ENCODE data around the gene EHMT1. TPM values are rescaled to one million over a fixed set of nuclear protein-coding genes. Genes with fewer than 3 reads are reported as not detected.
A peak's percentile ranks its signal among the peaks of the same experiment; 100 is the strongest.

EHMT1 gene
- total RNA-seq, 2 experiments from 2014 or later = 65.9 to 66.3 TPM

DNA sequence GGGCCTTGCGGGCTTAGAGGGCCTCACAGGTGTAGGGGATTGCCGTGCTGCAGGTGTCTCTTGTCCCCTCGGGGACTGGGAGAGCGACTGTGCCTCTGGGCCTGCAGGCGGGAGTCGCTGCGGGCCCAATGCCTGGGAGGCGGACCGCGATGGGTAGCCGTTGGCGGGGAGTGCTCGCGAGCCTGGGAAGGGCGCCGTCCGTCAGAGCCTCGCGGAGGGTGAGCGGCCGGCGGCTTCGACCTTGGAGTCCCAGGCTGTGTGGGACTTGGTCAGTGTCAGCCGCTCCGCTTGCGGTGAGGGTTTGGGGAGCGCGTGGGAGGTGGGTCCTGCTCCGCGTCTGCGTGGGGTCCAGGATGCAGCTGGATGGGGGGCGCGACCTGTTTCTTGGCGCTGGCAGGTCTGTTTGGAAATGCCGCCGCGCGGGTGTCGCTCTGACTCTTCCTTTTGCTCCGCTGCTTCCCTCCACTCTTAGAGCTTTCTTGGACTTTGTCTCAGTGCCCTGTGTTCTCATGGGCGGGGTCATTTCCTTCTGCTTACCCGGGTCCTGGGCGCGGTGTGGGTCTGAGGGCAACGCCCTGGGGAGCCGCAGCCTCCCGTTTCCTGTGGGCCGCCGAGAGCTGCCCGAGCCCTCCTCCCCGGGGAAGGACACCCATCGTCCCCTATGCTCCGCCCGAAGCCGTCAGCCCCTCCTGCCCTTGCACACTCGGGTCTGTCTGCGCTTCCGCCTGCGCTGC, 169.9 kb downstream of the EHMT1 start:
- peaks cover 5% of the 10 kb centered on the region for H3K36me3 Mint-ChIP-seq
- DNase-seq = no peak
- no peak overlapping the region for H3K27ac Mint-ChIP-seq
- no peaks in the 10 kb centered on the region for H3K9me3 Mint-ChIP-seq
- no peak overlapping the region for H3K4me3 Mint-ChIP-seq
- no peaks in the 10 kb centered on the region for H3K4me1 Mint-ChIP-seq
- no peaks in the 10 kb centered on the region for H3K27me3 Mint-ChIP-seq

DNA sequence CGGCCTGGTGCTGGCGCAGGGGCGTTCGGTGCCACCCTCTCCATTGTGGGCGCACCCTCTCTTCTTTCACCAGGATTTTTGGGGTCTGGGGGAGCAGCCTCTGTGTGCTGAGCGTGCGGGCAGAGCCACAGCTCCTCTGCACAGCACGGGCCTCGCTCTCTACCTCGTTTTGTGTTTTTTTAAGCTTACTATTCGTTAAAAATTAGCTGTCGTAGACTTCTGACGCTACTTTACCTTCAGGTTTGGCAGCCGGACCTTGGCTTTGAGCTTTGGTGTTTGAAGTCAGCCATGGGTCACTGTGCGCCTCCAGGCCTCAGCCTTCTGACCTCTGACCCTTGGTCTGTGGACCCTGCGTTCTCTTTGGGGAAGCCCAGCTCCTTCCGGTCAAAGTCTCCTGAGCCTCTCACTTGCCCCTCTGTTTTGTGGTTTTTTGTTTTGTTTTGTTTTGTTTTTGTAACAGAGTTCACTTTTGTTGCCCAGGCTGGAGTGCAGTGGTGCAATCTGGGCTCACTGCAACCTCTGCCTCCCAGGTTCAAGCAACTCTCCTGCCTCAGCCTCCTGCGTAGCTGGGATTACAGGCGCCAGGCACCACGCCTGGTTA, 170.6 kb downstream of the EHMT1 start:
- DNase-seq = no peak
- H3K27me3 Mint-ChIP-seq = no peaks in the 10 kb centered on the region
- no peaks in the 10 kb centered on the region for H3K4me1 Mint-ChIP-seq
- H3K4me3 Mint-ChIP-seq = no peak overlapping the region
- no peaks in the 10 kb centered on the region for H3K9me3 Mint-ChIP-seq
- H3K36me3 Mint-ChIP-seq = peaks cover 4% of the 10 kb centered on the region
- no peak overlapping the region for H3K27ac Mint-ChIP-seq

DNA sequence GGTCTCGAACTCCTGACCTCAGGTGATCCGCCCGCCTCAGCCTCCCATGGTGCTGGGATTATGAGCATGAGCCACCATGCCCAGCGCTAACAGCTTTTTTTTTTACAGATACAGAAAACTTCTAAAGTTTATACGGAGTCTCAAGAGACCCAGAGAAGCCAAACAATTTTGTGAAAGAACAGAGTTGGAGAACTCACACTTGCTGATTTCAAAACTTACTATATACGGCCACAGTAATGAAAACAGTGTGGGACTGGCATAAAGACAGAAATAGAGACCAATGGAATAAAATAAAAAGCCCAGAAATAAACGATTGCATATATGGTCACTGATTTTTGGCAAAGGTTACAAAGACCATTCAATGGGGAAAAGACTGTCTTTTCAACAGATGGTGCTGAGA, 173.1 kb downstream of the EHMT1 start:
- Mint-ChIP-seq H3K27me3 (no peaks in the 10 kb centered on the region), H3K27ac (no peak overlapping the region), H3K9me3 (no peaks in the 10 kb centered on the region), H3K36me3 (peaks cover 10% of the 10 kb centered on the region), H3K4me1 (no peaks in the 10 kb centered on the region), H3K4me3 (no peak overlapping the region)
- DNase-seq = no peak

DNA sequence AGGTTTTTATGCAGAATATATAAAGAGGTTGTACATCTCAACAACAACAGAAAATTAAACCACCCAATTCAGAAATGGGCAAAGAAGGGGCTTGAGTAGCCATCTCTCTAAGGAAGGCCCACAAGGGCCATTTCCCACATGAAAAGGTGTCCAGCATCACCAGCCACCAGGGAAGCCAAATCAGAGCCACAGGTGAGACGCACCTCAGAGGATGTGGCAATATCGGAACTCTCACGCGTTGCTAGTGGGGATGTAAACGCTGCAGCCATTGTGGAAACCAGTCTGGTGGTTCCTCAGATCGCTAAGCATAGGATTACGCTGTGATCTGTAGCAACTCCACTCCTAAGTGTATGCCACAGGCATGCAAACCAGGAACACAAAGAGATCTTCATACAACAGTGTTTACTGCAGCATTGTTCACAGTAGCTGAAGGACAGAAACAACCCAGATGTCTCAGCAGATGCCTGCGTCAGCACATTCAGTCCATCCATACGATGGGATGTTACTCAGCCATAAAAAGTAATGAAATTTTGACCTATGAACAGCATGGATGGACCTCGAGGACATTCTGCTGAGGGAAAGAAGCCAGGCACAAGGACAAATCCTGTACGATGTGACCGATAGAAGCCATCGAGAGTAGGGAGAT, 174.5 kb downstream of the EHMT1 start:
- peaks cover 8% of the 10 kb centered on the region for H3K36me3 Mint-ChIP-seq
- H3K4me3 Mint-ChIP-seq = no peak overlapping the region
- H3K27ac Mint-ChIP-seq = peak overlapping the region; percentile 53
- DNase-seq = no peak
- H3K27me3 Mint-ChIP-seq = no peaks in the 10 kb centered on the region
- no peaks in the 10 kb centered on the region for H3K9me3 Mint-ChIP-seq
- H3K4me1 Mint-ChIP-seq = no peaks in the 10 kb centered on the region

DNA sequence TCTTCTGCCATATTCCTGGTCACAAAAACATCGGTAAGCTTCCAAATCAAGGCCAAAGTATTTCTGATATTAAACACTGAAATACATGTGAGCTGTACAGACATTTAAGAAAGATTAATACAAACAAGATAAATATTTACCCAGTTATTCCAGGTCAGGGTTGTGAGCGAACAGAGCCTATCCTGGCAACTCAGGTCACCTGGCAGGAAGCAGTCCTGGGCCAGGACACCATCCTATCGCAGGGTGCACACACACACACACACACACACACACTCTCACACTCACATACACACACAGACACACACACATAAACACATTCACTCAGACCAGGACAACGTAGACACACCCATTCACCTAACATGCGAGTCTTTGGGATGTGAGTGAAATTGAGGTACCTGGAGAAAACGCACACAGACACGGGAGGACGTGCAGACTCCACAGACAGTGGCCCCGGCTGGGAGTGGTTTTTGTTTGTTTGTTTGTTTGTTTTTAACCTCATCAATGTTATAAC, 176.4 kb downstream of the EHMT1 start:
- Mint-ChIP-seq H3K27me3 (no peaks in the 10 kb centered on the region), H3K4me1 (no peaks in the 10 kb centered on the region), H3K36me3 (peaks cover 16% of the 10 kb centered on the region), H3K4me3 (no peak overlapping the region), H3K27ac (no peak overlapping the region), H3K9me3 (no peaks in the 10 kb centered on the region)
- DNase-seq = no peak

DNA sequence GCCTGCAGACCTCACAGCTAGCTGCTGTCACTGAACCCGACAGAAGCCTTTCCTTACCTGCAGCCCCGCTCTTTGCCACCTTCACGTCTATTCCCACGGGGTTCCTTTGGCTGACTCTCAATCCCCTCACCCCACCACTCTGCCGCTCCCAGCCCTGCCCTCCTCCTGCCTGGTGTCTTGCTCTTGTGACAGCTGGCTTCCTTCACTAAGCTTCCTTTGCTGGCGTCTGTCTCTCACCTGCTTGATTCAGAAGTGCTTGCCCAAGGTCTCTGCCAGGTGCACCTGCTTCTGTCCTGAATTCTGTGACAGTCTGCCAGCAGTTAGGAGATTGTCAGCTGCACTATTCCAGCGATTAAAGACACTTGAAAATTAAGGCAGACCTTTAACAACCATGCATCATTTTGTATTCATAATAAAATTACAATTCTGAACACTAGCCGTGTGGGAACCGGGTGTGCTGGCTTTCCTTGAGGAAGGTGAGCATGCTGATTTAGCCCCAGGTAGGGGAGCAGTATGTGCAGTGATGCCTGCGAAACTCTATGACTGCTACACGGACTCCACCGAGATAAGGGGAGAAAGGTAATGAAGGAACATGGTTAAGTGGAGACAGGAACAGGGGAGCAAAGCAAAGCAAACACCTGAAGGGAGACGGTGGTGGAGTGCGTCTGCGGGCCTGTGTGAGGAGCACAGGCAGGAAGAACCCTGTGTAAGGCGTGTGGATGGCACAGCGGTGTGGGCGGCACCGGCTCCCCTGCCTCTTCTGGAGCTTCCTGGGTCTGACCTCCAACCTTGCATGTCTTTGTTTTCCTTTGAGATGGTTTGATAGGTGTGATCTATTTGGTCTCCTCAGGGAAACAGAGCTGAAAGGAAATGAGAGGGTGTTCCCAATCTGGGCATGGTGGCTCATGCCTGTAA, 178.7 kb downstream of the EHMT1 start:
- H3K9me3 Mint-ChIP-seq = no peaks in the 10 kb centered on the region

DNA sequence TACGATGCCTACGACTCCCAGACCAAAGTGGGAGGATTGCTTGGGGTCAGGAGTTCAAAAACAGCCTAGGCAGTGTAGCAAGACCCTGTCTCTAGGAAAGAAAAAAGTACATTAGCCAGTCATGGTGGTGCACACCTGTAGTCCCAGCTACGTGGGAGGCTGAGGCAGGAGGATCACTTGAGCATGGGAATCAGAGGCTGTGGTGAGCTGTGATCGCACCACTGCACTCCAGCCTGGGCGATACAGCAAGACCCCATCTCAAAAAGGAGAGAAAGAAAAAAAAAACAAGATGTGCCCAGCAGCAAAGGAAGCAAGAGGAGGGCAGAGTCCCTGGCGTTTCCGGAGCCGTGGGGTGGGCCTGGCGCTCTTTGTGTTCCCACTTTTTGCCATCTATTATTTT, 179.3 kb downstream of the EHMT1 start:
- DNase-seq = no peak
- Mint-ChIP-seq H3K4me3 (no peak overlapping the region), H3K9me3 (no peaks in the 10 kb centered on the region), H3K27ac (no peak overlapping the region), H3K4me1 (no peaks in the 10 kb centered on the region), H3K27me3 (no peaks in the 10 kb centered on the region), H3K36me3 (peaks cover 29% of the 10 kb centered on the region)

More for the DNA sequence above, 178.7 kb downstream of the EHMT1 start:
- Mint-ChIP-seq H3K36me3 (peaks cover 26% of the 10 kb centered on the region), H3K27ac (no peak overlapping the region), H3K27me3 (no peaks in the 10 kb centered on the region), H3K4me1 (no peaks in the 10 kb centered on the region), H3K4me3 (no peak overlapping the region)
- no peak for DNase-seq

DNA sequence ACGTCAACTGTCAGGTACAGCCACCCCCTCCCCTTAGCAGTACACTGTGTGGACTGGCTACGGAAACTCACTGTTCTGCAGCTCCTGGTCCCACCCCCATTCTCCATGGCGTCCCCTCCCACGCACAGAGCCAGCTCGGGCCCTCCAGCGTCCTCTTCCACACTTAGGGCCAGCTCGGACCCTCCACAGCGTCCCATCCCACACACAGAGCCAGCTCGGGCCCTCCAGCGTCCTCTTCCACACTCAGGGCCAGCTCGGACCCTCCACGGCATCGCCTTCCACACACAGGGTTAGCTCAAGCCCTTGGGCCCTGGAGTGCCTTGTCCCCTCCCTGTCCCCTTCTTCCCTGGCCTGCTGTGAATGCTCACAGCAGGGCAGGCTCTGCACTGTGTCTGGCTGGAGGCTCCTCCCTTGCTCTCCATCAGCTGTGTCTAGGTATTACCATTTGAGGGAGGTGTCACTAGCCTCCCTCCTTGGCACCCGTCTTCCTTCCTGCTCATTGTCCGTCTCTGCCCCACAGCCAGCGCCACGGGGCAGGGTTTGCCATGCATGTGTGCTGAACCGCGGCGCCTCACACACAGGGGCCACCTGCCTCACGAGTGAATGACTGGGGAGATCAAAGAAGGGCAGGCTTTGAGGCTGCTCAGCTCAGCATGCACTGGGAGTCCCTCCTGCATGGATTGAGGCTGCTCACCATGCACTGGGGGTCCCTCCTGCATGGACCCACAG, 180.3 kb downstream of the EHMT1 start:
- Mint-ChIP-seq H3K4me3 (no peak overlapping the region), H3K27me3 (no peaks in the 10 kb centered on the region), H3K36me3 (peaks cover 34% of the 10 kb centered on the region), H3K9me3 (no peaks in the 10 kb centered on the region), H3K4me1 (no peaks in the 10 kb centered on the region), H3K27ac (no peak overlapping the region)
- no peak for DNase-seq

DNA sequence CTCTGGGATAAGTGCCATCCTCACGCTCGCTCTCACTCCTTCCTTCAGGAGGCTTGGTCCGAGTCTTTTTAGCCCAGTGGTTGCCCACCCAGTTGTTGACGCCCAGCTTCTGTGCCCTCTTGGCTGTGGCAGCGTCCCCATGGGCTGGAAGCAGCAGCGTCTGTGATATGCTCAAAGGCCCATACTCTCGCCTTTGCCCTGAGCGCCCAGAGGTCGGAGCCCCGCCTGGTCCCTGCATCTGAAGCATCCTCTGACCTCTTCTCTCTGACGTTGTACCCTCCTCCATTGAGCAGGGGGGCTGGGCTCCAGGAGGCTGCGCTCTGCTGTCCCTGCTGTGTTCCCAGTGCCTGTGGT, 180.8 kb downstream of the EHMT1 start:
- Mint-ChIP-seq H3K9me3 (no peaks in the 10 kb centered on the region), H3K36me3 (peaks cover 36% of the 10 kb centered on the region), H3K4me1 (no peaks in the 10 kb centered on the region), H3K27ac (no peak overlapping the region), H3K27me3 (no peaks in the 10 kb centered on the region), H3K4me3 (no peak overlapping the region)
- no peak for DNase-seq

DNA sequence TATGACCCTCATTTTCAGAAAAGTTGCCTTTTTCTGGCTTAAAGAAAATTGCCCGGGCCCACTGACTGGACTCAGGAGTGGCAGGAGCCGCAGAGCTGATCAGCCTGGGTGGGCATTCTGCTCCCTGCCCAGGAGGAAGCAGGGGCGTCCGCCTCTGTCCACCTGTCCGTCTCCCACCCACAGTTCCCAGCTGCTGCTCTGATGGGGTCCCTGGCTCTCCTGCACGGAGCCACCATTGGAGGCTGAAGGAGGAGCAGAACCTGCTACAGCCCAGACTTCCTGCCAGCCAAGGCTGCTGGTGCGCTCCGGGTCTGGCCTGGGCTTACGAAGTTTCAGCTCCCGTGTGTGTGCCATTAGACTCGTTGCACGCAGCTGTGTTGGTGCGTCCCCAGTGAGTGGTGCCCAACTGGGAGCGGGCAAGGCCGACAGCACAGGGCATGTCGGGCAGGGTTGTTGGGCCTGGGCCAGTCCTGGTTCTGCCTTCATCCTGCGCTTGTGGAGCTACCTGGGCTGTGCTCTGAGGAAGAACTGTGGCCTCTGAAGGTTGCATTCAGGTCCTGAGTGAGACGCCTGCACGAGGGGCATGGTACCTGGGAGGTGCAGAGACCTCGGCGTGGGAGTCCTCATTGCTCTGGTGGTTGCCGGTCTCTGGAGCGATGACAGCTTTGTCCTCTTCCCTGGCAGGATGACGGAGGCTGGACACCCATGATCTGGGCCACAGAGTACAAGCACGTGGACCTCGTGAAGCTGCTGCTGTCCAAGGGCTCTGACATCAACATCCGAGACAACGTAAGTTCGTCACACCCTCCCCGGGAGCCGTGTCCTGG, 181.6 kb downstream of the EHMT1 start:
- DNase-seq = no peak
- Mint-ChIP-seq H3K9me3 (no peaks in the 10 kb centered on the region), H3K4me3 (no peak overlapping the region), H3K27ac (no peak overlapping the region), H3K4me1 (no peaks in the 10 kb centered on the region), H3K36me3 (peaks cover 44% of the 10 kb centered on the region), H3K27me3 (no peaks in the 10 kb centered on the region)

DNA sequence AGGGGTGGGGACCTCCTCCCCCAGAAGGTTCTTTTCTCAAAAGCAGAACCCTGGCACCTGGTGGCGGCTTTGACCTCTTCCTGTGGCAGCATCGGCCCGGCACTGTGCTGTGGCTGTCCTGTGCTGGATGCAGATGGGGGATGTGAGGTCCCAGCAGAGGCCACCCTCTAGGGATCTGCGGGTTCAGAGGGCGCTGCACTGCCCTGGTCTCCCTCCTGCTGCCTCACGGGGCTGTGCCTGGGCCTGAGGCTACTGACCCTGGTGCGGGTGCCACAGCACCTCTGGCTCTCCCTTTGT, 182.2 kb downstream of the EHMT1 start:
- H3K4me1 Mint-ChIP-seq = no peaks in the 10 kb centered on the region
- no peak overlapping the region for H3K27ac Mint-ChIP-seq
- DNase-seq = no peak
- H3K27me3 Mint-ChIP-seq = no peaks in the 10 kb centered on the region
- H3K4me3 Mint-ChIP-seq = no peak overlapping the region
- H3K9me3 Mint-ChIP-seq = no peaks in the 10 kb centered on the region
- H3K36me3 Mint-ChIP-seq = peaks cover 39% of the 10 kb centered on the region

DNA sequence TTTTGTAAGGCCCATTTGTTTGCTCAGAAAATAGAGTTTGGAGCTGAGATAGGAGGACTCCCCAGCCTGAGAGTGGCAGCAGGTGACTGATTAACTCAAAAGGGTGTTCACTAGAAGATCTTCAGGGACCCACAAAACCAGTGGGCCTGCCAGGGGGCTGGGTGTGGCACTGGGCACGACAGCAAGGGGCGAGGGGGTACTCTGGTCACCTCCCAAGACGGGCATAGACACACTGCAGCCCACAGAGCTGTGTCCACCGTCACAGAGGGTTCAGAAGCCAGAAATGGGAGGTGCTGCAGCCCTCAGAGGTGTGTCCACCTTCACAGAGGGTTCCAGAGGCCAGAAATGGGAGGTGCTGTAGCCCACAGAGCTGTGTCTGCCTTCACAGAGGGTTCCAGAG, 183.2 kb downstream of the EHMT1 start:
- Mint-ChIP-seq H3K9me3 (no peaks in the 10 kb centered on the region), H3K4me1 (peaks cover 4% of the 10 kb centered on the region), H3K27me3 (no peaks in the 10 kb centered on the region), H3K4me3 (no peak overlapping the region), H3K36me3 (peaks cover 48% of the 10 kb centered on the region), H3K27ac (no peak overlapping the region)
- DNase-seq = no peak

DNA sequence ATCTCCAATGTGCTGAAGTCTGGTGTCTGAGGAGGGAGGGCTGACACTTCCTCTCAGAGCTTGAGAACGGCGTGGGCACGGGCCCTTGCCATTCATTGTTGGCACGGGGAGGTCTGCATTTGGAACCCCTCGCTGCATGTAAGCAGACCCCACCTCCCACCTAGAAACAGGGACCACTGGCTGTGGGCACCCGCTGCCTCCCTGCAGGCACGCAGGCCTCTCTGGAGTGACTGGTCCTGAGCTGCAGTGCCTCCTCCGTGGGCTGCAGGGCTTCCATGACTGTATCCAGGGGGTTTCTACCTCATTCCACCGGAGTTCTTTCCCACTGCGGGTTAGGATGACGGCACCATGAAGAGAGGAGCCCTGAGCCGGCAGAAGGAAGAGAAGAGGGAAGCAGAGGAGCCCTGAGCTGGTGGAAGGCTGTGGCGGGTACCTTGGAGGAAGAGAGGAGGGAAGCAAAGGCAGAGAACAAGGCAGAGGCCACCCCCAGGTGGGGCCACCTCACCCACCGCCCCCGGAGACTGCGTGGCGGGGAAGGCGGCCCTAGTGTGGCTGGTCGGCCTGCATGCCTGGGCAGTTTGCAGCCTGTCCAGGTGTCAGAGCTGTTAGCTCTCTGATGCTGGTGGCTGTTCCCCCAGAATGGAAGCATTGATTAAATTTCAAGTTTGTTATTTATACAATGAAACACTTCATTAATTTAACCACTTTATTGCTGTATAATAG, 183.9 kb downstream of the EHMT1 start:
- H3K27me3 Mint-ChIP-seq = no peaks in the 10 kb centered on the region
- H3K9me3 Mint-ChIP-seq = no peaks in the 10 kb centered on the region
- no peak overlapping the region for H3K4me3 Mint-ChIP-seq
- no peak for DNase-seq
- peaks cover 5% of the 10 kb centered on the region for H3K4me1 Mint-ChIP-seq
- peaks cover 50% of the 10 kb centered on the region for H3K36me3 Mint-ChIP-seq
- no peak overlapping the region for H3K27ac Mint-ChIP-seq

All from activated naive CD8-positive, alpha-beta T cell treated with anti-CD3 and anti-CD28 coated beads for 36 hours (primary cell).